Inflammatory macrophage (primary cell): ENCODE data around the gene TMEM63A.
A peak's percentile ranks its signal among the peaks of the same experiment; 100 is the strongest.

Experiments
- DNase-seq, 2 donors: peaks; one replicate each; pipeline ENCODE4 v3.0.0-alpha.2; 2020 to 2022

Gene TMEM63A

DNA sequence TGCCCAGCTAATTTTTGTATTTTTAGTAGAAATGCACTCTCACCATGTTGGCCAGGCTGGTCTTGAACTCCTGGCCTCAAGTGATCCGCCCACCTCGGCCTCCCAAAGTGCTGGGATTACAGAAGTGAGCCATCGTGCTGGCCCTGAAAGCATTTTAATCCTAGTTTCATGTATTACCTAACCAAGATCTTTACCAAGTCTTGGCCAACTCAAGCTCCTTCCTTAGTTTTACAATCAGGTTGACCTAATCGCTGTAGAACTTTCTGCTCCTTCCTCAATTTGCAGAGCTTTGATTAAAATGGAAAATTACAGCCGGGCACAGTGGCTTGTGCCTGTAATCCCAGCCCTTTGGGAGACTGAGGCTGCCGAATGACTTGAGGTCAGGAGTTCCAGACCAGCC is 3.2 kb upstream of the TMEM63A start:
- DNase-seq, result peak; percentile 76 to 89

DNA sequence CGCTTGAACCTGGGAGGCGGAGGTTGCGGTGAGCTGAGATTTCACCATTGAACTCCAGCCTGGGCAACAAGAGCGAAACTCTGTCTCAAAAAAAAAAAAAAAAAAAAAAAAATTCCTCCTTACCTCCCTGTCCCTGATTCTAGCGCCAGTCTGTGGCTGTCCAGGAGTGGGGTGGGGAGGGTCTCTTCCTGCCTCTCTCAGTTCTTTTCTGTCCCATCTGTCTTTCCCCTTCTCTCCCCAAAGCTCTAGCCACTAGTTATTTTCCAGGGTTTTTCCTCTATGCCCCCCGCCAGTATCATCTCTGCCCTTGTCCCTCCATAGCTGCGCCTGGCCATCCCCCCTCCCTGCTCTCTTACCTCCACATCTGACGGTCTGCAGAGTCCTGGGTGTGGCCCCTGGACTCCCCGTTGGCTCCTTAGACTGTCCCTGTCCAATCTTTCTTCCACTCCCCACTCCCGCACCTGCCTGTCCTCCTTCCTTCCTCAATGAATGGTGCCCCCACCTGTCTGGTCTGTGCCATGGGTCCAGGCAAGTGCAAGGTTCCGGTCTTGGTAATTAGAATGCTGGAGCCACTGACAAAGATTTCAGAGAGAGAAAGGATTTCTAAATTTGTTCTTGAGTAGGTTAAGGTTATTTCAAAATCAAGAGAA is 1.6 kb upstream of the TMEM63A start:
- no peak for DNase-seq

DNA sequence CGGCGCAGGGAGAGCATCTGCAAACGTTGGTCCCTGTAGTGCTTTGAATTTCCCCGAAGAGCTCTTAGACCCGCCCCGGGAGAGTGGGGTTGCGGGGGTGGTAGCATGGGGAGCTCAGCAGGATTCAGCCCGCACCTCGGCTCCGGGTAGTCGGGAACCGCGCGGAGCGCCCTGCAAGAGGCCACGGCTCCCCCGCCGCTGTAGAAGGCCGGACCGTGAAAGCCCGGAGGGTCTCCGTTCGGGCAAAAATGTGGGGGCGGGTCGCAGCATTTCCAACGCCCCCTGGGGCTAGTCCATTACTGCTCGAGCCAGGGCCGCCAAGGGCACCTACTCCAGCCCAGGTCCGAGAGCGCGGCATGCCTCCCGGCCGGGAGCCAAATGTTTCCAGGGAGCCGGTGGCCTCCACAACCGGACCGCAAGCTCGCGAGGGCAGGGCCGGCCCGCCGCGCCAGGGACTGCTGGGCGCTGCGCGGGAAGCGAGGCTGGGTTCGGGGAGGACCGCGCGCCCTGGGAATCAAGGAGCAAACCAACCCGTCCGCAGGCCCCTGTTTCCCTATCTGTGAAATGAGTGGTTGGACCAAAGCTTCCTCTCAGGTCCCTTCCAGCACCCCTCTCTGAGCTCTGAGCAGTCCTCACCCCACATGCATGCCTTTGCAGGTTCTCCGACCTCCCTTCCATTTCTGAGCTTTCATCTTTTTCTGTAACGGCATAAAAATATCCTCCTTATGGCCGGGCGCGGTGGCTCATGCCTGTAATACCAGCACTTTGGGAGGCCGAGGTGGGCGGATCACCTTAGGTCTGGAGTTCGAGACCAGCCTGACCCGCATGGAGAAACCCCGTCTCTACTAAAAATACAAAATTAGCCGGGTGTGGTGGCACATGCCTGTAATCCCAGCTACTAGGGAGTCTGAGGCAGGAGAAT is 775 bp upstream of the TMEM63A start:
- DNase-seq, result peak; percentile 21 to 59

DNA sequence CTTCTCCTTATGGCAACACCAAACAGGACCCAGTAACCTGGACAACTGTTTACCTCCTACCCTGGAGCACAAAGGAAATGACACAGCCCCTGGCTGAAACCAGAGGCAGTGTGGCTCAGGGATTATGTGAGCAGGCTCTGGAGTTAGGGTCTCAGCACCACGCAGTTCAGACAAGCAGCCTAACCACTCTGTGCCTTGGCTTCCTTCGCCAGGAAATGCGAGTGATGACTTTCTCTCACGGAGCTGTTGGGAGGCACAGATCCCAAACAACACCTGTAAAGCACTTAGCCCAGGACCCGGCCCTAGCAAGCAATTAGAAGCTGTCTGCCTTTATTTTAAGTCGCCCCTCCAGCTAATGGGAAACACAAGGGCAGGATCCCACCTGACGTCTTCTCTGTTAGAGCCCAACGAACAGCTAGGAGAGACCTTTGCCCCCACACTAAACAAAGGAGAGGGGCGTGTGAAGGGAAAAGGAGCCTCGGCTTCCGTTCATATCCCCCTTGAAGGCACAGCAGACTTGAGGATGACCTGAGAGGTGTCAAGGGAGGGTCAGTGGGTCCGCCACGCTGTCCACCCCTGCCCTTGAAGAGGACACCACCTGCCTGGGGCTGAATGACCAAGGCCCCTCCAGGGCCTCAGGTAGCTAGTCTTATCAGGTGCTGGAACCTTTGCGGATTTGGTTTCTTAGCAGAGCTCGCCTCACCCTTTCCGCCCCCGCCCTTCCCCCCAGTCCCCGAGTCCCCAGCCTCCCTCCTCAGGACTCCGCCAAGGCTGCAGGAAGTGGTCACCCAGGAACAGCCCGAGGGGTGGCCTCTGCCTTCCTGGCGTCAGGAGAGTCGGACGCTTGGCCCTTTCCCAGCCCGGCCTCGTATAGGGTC is 860 bp downstream of the TMEM63A start:
- peak; percentile 33 to 62 for DNase-seq

DNA sequence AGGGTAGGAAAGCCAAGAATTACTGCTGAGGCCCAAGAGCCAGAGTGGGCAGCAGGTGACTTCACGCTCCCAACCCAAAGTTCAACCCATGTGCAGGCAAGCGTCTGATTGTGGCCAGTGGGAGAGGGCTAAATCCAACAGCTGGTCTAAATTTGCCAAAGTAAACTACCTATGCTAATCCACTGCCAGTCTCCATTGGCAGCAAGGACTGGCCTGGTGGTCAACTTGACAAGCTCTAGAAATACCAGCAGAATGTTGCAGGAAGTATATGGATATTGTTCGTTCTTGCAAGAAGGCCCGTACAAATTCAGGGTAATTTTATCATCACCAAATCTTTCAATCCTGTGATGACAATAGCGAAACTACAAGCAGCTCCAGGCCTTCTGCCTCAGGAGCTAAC is 1.5 kb downstream of the TMEM63A start:
- no peak for DNase-seq

DNA sequence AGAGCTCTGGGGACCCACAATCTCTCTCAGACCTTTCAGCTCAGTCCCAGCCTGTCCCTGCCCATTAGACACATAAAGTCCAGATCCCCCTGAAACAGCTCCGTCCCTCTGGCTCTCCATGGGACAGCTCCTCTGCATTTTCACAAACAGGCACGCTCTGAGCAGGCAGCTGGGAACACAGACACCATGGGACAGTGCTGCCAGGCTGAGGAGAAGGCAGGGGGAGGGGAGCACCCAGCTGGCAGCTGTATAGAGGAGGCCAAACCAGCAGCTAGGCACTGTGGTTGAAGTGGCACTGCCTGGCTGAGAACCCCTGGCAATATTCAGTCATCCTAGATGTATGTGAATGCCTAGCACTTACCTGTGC is 2.0 kb downstream of the TMEM63A start:
- DNase-seq, result no peak

DNA sequence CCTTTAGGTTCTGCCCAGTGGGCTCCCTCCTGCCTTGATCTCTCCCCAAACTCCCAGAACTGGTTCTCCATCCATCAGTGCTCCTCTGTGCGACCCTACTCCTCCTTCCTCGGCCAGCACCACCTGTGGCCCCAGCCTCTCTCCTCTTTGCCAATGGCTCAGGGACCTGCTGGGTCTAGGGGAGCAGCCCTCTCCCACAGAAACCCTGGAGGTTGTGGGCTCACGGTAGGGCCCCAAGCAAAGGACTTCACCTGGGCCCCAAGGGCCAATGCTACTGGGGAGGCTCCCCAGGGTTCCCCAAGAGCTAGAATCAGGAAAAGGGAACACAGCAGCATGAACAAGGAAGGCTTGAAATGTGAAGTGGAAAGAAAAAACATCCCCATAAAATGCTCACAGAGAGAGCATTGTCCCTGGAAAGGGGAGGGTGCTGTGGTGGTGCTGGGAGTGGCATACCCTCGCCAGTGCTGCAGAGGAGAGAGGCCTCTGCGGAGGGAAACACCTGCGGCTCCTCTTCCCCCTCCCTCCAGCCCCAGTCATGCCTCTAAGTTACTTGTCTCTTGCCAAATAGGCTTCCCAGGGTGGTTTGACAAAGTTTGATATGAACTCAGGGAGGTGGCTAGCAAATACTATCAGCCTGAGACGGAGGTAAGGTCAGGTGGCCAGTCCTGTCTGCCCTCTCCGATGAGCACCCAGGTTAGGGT is 2.5 kb downstream of the TMEM63A start:
- DNase-seq, result no peak

DNA sequence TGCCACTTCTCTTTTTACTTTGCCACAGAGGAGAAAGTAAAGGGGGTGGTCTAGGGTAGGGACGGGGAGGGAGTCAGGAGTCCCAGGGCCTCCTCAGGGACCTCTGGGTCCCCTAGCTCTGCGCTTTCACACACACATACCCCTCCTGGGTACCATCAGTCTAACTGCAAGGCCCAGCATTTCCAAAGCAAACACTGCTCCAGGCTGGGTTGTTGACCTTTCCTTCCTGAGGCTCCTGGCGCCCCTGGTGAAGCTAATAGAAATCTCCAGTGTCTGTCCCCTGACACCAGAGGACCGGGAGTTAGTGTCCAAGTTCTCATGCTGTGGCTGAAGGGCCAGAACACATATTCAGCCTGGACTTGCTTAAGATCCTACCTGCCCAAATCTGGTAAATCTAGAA is 3.9 kb downstream of the TMEM63A start:
- no peak for DNase-seq

DNA sequence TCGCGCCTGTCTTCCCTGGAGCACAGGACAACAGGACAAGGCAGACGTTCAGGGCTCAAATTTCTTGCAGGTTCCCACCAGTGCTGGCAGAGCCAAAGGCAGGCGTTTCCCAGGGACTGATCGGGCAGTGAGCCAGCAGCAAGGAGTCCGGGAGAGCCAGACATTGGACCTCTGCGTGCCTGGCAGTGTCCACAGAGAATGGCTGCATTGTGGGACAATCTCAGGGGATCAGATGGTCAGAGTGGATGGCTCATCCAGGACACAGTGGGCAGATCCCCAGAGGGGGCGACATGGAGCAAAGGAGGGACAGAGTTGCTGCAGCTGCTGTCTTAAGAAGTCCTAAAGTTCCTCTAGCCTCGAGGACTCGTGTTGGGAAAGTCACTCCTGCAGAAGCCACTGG is 4.6 kb downstream of the TMEM63A start:
- DNase-seq, result peak; percentile 53 to 75

DNA sequence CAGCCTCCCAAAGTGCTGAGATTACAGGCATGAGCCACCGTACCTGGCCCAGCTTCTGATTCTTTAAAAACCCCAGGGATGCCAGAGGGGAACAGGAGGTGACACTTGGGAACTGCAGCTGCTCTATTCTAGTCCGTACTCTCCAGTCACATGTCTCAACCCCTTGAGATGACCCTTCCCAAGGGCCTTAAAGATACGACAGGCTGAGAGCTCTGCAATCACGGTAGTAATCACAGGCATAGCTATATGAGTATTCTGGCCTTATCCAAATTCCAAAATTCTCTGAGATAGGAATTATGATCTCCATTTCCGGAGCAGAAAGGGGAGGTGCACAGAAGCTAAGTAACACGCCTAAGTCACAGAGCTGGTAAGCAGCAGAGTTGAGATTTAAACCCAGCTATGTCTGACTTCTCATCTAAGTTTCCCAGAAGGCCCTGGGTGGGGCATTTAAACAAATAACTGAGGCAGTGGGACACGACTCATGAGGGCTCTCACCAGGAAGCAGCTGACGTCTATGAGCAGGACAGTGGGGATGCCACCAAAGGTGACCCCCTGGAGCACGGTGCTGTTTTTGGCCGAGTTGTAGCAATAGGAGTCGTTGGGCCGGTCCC is 5.2 kb downstream of the TMEM63A start:
- DNase-seq, result no peak

DNA sequence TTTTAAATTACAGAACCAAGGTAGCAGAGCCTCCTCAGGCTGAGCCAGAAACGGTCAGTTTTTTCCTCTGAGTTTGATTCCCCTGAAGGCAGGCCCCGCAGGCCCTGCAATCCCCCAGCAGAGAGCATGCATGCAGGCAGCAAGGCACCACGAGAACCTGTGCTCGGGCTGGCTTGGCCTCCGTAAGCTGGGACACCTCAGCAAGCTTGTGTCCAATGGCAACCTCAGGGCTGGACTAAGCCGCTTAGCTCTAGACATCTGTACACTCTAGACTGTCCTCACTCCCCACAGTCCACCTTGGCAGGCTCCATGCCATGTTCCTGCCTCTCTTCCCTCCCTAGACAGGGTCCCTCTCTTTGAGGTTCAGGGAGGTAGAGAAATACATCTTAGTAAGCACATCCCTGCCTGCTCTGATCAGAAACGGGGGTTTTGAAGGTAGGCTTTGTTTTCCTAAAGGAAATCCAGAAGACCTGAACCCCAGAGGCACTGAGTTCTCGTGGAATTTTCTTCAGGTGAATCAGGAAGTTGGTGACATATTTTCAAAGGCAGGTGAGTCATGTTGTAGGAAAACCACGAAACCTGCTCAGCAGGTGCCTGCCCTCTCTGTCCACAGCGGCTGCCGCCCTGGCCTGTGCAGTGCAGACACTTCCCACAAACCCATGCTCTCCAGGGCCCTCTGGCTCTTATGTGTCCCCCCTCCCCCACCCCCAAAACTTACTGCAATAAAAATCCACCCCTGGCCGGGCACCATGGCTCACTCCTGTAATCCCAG is 7.0 kb downstream of the TMEM63A start:
- DNase-seq, result no peak

DNA sequence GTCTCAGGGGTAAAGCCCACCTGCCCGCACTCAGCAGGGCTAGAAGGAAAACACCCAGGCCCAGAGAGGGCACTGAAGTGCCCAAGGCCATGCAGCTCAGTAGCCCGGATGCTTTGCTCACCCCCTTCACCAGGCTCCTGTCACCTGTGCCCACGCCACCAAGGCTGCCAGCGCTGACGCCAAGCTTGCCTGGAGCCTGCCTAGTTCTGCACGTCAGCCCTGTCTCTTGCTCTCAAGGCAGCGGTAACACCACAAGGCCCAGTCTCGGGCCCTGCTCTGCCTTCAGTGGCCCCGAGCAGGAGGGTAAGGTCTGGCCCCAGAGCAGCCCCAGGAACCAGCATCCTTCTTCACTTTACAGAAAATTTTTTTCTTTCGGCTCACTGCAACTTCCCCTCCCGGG is 7.7 kb downstream of the TMEM63A start:
- DNase-seq, result no peak

DNA sequence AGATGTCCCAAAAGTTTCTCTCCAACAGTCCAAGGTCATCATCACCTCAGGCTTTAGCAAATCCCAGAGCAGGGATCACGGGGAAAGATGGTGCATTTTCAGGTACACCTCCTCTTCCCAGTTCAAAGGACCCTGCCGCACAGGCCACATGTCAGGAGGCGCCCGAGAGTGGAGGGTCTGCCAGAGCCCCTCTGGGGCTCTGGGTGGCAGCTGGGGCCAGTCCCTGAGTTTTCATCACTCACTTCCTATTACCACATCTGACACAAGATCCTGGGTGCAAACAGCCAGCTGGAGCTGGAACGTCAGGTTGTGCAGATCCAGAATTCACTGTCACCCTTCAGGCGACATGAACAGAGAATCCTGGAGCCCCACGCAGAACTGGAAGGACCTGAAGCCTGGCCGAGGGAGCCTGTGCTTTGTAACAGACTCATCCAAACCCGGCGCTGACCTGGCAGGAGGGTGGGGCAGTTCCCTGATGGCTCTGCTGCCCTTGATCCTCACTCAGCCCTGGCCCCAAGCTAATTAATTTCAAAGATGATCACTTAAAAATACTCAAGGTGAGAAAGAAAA is 8.8 kb downstream of the TMEM63A start:
- DNase-seq, result no peak

DNA sequence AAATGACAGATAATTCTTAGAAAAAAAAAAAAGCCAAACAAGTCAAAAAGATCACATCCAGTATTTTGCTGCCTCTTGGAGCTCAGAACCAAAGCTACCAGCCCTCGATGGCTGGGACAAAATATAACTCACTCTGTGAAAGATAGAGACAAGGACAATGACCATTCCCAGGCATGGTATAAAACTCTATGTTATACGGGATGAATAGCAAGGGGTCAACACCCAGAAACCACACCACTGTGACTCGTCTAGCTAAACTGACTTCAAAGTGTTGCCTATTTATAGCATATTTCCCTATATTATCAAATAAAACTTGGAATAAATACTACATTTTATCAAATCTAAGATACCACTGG is 10.1 kb downstream of the TMEM63A start:
- no peak for DNase-seq

DNA sequence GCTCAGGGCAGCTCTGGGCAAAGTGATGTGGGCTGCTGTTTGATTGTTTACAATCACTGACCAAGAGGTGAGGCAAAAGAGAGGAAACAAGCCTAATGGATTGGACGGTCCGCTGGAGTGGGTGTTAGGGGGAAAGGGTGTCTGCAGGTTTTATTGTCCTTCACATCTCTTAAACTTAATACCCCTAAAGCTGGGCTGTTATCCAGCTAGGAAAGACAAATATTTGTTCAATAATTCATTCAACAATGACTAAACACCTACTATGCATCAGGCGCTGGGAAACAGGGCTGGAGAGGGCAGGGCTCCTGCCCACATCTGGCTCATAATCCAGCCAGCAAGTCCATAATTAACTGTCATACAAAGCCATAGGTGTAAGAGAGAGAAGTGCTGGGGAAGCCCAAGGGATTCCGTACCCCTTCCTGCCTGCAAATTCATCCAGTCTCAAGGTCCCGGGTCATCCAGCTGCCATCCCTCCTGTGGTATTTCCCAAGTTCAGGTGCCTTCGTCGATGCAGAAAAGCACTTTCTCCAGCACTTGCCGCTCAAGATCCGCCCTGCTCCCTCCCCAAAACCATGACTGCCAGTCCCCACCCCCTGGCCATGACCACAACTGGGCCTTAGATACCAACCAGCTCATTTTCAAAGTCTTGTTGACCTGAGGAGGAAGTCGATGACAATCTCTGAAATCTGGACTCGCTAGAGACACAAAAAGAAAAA is 10.7 kb downstream of the TMEM63A start:
- no peak for DNase-seq

DNA sequence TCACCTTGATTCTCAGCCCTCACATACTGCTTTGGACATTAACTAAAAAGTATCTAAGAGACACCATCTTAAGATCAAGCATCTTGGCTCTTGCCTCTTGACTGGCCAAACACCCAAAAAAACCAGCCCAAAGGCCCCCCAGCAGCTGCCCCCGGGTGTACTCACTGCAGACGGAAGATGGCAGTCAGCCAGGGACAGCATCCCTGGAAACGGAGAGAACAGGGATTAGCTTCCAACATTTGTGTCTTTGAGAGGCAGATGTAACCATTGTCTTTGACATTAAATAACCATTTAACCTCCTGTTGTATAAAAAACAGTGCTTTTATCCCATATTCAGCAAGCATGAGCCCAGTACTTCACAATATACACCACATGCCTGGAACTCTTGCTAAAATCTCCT is 11.3 kb downstream of the TMEM63A start:
- no peak for DNase-seq

DNA sequence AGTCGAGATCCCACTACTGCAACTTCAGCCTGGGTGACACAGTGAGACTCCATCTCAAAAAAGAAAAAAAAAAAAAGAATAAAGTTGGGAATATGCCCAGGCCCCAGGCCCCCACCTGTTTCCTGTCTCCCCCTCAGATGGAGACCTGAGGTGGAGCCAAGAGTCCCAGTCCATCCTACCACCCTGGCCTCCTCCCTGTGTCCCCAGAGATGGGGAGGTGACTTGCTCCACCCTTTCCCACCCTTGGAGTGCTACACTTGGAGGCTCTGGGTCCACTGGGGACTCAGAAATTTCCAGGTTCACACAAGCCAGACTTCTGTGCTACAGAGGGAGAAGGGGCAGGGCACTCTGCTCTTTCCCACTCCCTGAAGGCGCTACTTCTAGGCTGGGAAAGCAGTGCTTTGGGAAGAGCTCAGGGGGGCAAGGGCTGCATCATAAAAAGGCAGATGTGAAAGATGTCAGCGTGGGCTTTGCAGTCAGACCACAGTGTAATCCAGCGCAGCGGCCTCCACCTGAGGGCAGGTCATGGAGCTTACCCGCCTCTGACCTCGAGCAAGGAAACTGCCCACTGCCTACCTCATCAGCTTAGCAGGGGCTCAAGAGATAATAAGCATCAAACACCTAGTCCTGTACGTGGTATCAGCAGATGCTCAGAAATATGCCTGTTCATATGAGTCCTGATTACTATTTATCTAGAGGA is 13.4 kb downstream of the TMEM63A start:
- no peak for DNase-seq

DNA sequence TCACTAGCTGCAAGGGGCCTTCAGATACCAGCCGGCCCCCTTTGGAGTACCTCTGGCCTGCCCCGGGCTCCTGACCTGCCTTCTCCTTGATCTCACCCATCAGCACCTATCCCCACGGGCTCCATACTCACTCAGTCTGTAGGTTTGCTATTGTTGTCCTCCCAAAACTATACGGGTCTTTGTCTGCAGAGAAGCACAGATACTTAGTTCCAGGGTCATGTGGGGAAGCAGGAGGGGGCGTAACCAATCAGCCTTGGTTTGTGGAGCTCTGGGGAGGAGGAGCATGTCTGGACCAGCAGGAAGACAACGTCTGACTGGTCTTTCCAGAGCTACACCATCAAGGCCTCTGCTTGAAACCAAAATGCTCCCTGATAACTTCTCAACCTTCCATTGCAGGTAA is 15.2 kb downstream of the TMEM63A start:
- DNase-seq, result no peak

DNA sequence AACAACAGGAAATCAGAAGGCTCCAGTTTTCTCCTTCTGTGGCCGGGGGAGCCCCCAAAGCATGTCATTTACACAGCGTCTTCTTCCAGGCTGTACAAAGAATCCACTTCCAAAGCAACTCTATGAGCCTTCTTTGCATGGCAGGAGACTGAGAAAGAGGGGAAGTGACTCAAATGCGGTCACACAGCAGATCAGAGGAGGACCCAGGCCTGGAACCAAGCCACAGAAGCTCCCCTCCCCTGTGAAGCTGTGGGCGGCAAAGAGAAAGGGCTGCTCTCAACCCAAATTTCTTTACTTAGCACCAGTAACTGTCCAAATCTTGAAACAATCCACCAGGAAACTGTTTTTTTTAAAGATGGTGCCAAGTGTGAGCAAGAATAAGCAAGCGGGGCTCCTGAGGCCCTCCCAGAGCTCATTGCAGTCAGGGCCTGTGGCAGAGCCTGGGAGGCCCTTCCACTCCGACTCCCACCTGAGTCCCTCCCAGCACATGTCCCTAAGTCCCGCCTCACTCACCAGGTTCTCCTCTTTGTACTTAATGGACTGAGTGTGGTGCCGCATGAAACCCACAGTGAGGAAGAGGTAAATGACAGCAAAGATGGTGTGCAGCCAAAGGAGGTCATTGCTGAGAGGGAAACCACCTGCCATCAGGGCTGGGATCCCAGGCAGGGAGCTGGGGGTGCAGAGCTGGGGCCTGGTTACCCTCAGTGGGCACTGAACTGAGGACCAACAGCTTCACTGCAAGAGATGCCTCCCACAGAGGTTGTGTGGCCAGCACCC is 15.9 kb downstream of the TMEM63A start:
- peak; percentile 77 to 86 for DNase-seq
